ENCODE measurements around the gene FOXA1.
"Not testable (repeated sequence)": the region's sequence is repeated elsewhere in the genome, so short reads cannot be mapped to it uniquely, and the experiment has no call there.

FOXA1 gene

DNA sequence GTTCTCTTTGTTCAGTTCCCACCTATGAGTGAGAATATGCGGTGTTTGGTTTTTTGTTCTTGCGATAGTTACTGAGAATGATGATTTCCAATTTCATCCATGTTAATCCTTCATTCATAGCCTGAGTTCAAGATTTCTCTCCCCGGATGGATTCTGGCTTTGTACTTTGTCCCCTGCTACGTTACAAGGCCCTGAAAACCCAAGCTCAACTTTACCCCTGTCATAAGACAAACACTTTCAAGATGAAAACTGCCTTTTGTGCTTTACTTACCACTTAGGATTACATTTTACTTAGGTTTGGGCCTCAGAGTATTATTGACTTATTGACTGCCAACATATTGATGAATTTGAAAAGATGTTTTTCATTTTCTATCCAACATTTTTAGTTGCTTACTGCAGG lies 36.3 kb downstream of the FOXA1 start:
- CTCF ChIA-PET = interaction anchor here (1.6 kb wide), 1 partner anchor 12 kb away, joined by 3 read pairs; no protein-coding TSS in a partner anchor
- Histone ChIP-seq H3K9me3 (ENCODE audit: control insufficient read depth, insufficient read depth, low read depth, low read length) (no peaks in the 10 kb centered on the region), H3K4me3 (ENCODE audit: low read depth, low read length) (no peak overlapping the region), H3K27ac (ENCODE audit: extremely low read depth, low read depth, low read length) (no peak overlapping the region), H3K36me3 (ENCODE audit: control insufficient read depth in 2 of 2, insufficient read depth in 1 of 2, low read length in 2 of 2) (no peaks in the 10 kb centered on the region), H3K4me1 (ENCODE audit: control insufficient read depth, insufficient read depth, low read length) (no peaks in the 10 kb centered on the region)
- POLR2A ChIA-PET = no interaction called here
- no peak for TF ChIP-seq REPIN1 (tag by site-specific recombination; IDR thresholded peaks at IDR 0.05; ENCODE audit: low read depth)
- no peak for TF ChIP-seq ZNF10 (tag by site-specific recombination; IDR thresholded peaks at IDR 0.05)
- TF ChIP-seq ZNF670 (tag by site-specific recombination; IDR thresholded peaks at IDR 0.05; ENCODE audit: low read depth) = no peak
- TF ChIP-seq ZBTB48 (tag by site-specific recombination; IDR thresholded peaks at IDR 0.05) = no peak
- TF ChIP-seq SP3 (tag by site-specific recombination; IDR thresholded peaks at IDR 0.05) = no peak
- TF ChIP-seq KLF1 (tag by site-specific recombination; IDR thresholded peaks at IDR 0.05) = no peak
- TF ChIP-seq, protein P1, sequence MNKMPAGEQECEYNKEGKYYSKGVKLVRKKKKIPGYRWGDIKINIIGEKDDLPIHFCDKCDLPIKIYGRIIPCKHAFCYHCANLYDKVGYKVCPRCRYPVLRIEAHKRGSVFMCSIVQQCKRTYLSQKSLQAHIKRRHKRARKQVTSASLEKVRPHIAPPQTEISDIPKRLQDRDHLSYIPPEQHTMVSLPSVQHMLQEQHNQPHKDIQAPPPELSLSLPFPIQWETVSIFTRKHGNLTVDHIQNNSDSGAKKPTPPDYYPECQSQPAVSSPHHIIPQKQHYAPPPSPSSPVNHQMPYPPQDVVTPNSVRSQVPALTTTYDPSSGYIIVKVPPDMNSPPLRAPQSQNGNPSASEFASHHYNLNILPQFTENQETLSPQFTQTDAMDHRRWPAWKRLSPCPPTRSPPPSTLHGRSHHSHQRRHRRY (tag by site-specific recombination; IDR thresholded peaks at IDR 0.05) = no peak
- TF ChIP-seq, protein P2, sequence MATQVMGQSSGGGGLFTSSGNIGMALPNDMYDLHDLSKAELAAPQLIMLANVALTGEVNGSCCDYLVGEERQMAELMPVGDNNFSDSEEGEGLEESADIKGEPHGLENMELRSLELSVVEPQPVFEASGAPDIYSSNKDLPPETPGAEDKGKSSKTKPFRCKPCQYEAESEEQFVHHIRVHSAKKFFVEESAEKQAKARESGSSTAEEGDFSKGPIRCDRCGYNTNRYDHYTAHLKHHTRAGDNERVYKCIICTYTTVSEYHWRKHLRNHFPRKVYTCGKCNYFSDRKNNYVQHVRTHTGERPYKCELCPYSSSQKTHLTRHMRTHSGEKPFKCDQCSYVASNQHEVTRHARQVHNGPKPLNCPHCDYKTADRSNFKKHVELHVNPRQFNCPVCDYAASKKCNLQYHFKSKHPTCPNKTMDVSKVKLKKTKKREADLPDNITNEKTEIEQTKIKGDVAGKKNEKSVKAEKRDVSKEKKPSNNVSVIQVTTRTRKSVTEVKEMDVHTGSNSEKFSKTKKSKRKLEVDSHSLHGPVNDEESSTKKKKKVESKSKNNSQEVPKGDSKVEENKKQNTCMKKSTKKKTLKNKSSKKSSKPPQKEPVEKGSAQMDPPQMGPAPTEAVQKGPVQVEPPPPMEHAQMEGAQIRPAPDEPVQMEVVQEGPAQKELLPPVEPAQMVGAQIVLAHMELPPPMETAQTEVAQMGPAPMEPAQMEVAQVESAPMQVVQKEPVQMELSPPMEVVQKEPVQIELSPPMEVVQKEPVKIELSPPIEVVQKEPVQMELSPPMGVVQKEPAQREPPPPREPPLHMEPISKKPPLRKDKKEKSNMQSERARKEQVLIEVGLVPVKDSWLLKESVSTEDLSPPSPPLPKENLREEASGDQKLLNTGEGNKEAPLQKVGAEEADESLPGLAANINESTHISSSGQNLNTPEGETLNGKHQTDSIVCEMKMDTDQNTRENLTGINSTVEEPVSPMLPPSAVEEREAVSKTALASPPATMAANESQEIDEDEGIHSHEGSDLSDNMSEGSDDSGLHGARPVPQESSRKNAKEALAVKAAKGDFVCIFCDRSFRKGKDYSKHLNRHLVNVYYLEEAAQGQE (tag by site-specific recombination; IDR thresholded peaks at IDR 0.05) = no peak
- no peak for TF ChIP-seq ZNF585B (tag by site-specific recombination; IDR thresholded peaks at IDR 0.05)

DNA sequence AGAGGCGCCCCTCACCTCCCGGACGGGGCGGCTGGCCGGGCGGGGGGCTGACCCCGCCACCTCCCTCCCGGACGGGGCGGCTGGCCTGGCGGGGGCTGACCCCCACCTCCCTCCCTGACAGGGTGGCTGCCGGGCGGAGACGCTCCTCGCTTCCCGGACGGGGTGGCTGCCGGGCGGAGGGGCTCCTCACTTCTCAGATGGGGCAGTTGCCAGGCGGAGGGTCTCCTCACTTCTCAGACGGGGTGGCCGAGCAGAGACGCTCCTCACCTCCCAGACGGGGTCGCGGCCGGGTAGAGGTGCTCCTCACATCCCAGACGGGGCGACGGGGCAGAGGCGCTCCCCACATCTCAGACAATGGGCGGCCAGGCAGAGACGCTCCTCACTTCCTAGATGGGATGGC lies 39.5 kb downstream of the FOXA1 start:
- H3K36me3 ChIP-seq (ENCODE audit: control insufficient read depth in 2 of 2, insufficient read depth in 1 of 2, low read length in 2 of 2); POLR2A ChIA-PET; H3K27ac ChIP-seq (ENCODE audit: extremely low read depth, low read depth, low read length); H3K9me3 ChIP-seq (ENCODE audit: control insufficient read depth, insufficient read depth, low read depth, low read length); CTCF ChIA-PET; H3K4me1 ChIP-seq (ENCODE audit: control insufficient read depth, insufficient read depth, low read length); H3K4me3 ChIP-seq (ENCODE audit: low read depth, low read length): not testable (repeated sequence)

DNA sequence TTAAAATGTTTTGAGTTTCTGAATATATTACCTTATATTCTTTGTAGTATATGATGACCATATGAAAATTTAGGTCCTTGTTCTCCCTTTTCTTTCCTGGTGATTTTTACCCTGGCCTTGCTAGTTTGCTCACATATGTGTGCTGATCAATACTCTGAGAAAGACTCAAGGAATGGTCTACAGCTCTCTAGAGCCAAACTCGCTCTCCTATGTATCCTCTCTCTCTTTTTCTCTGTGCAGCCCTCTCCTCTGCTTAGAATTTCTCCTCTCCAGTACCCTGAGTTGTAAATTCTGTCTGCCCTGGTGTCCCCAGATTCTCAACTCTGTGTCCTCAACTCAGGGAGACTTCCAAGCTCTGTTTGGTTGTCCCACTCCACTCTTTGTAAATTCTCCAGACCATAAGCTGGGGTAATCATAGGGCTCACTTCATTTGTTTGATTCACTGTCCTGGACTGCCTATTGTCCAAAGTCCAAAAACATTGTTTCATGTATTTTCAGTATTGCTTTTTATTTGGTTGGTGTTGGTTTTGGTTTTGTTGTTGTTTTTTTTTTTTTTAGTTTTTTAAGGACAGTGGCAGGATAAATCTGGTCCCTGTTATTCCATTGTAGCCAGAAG lies 41.0 kb downstream of the FOXA1 start:
- POLR2A ChIA-PET = no interaction called here
- Histone ChIP-seq H3K4me3 (ENCODE audit: low read depth, low read length) (no peak overlapping the region), H3K4me1 (ENCODE audit: control insufficient read depth, insufficient read depth, low read length) (no peaks in the 10 kb centered on the region), H3K36me3 (ENCODE audit: control insufficient read depth in 2 of 2, insufficient read depth in 1 of 2, low read length in 2 of 2) (no peaks in the 10 kb centered on the region), H3K9me3 (ENCODE audit: control insufficient read depth, insufficient read depth, low read depth, low read length) (peaks cover 4% of the 10 kb centered on the region; the same call in 1 of the 2 replicates), H3K27ac (ENCODE audit: extremely low read depth, low read depth, low read length) (no peak overlapping the region)
- CTCF ChIA-PET = no interaction called here
- TF ChIP-seq ZNF785 (tag by site-specific recombination; IDR thresholded peaks at IDR 0.05) (no peak), ZNF133 (tag by site-specific recombination; IDR thresholded peaks at IDR 0.05) (no peak), KLF16 (tag by site-specific recombination; IDR thresholded peaks at IDR 0.05) (no peak), ZNF660 (tag by site-specific recombination; IDR thresholded peaks at IDR 0.05) (no peak), BCL11B (tag by site-specific recombination; IDR thresholded peaks at IDR 0.05; ENCODE audit: low read depth) (no peak), ZNF776 (tag by site-specific recombination; IDR thresholded peaks at IDR 0.05; ENCODE audit: borderline replicate concordance) (no peak), ZNF184 (tag by site-specific recombination; IDR thresholded peaks at IDR 0.05) (no peak), ZNF19 (tag by site-specific recombination; IDR thresholded peaks at IDR 0.05; ENCODE audit: low read depth) (no peak)
- TF ChIP-seq, protein P3, sequence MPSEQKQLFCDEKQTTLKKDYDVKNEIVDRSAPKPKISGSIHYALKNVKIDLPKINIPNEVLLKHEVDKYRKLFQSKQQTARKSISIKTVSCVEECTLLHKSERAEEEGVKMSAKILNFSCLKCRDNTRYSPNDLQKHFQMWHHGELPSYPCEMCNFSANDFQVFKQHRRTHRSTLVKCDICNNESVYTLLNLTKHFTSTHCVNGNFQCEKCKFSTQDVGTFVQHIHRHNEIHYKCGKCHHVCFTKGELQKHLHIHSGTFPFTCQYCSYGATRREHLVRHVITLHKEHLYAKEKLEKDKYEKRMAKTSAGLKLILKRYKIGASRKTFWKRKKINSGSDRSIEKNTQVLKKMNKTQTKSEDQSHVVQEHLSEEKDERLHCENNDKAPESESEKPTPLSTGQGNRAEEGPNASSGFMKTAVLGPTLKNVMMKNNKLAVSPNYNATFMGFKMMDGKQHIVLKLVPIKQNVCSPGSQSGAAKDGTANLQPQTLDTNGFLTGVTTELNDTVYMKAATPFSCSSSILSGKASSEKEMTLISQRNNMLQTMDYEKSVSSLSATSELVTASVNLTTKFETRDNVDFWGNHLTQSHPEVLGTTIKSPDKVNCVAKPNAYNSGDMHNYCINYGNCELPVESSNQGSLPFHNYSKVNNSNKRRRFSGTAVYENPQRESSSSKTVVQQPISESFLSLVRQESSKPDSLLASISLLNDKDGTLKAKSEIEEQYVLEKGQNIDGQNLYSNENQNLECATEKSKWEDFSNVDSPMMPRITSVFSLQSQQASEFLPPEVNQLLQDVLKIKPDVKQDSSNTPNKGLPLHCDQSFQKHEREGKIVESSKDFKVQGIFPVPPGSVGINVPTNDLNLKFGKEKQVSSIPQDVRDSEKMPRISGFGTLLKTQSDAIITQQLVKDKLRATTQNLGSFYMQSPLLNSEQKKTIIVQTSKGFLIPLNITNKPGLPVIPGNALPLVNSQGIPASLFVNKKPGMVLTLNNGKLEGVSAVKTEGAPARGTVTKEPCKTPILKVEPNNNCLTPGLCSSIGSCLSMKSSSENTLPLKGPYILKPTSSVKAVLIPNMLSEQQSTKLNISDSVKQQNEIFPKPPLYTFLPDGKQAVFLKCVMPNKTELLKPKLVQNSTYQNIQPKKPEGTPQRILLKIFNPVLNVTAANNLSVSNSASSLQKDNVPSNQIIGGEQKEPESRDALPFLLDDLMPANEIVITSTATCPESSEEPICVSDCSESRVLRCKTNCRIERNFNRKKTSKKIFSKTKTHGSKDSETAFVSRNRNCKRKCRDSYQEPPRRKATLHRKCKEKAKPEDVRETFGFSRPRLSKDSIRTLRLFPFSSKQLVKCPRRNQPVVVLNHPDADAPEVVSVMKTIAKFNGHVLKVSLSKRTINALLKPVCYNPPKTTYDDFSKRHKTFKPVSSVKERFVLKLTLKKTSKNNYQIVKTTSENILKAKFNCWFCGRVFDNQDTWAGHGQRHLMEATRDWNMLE (tag by site-specific recombination; conservative IDR thresholded peaks at IDR 0.05; ENCODE audit: low read depth) = no peak
